GM18519 (cell line): ENCODE data around the gene LBH.

Experiments
- ATAC-seq: cut with Tn5 transposase; IDR thresholded peaks from one replicate; pipeline ENCODE4 v1.9.1; 2021; ENCODE audit warnings: mild to moderate bottlenecking, moderate library complexity; ENCODE audit not compliant: unreplicated experiment, low FRiP score

The LBH gene

GRCh38 chr2:30300456-30301221 is 69.3 kb downstream of the LBH start:
- no peak for ATAC-seq

- no peak for ATAC-seq
Observed at GRCh38 chr2:30301551-30301950, 70.2 kb downstream of the LBH start.

- ATAC-seq = no peak
Observed at GRCh38 chr2:30302566-30302965, 71.2 kb downstream of the LBH start.

GRCh38 chr2:30303095-30303494 is 71.8 kb downstream of the LBH start:
- ATAC-seq = no peak

GRCh38 chr2:30305235-30305634 is 73.9 kb downstream of the LBH start:
- no peak for ATAC-seq

GRCh38 chr2:30306522-30306921 is 75.2 kb downstream of the LBH start:
- no peak for ATAC-seq

- ATAC-seq = no peak
Observed at GRCh38 chr2:30308280-30308679, 76.9 kb downstream of the LBH start.
